ENCODE results near the gene MYBPHL.

DNA sequence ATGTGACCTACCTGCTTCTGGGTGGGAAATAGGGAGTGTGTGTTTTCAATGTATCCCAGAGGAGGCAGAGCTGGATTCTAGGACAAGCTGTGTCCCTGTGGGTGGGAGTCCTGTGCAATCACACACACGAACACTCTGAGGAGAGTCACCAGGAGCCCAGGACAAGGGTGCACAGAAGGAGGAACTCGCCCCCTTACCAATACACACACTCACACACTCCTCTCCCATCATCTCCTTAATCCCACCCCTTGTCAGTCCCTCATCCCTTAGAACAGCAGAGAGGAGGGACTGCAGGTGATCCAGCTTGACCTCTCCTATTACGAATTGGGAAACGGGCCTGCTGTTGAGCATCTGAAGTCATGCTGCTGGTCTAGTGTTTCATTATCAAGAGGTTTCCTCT, 8.5 kb upstream of the MYBPHL start:
- TF ChIP-seq, protein P1, sequence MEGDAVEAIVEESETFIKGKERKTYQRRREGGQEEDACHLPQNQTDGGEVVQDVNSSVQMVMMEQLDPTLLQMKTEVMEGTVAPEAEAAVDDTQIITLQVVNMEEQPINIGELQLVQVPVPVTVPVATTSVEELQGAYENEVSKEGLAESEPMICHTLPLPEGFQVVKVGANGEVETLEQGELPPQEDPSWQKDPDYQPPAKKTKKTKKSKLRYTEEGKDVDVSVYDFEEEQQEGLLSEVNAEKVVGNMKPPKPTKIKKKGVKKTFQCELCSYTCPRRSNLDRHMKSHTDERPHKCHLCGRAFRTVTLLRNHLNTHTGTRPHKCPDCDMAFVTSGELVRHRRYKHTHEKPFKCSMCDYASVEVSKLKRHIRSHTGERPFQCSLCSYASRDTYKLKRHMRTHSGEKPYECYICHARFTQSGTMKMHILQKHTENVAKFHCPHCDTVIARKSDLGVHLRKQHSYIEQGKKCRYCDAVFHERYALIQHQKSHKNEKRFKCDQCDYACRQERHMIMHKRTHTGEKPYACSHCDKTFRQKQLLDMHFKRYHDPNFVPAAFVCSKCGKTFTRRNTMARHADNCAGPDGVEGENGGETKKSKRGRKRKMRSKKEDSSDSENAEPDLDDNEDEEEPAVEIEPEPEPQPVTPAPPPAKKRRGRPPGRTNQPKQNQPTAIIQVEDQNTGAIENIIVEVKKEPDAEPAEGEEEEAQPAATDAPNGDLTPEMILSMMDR (conservative IDR thresholded peaks at IDR 0.05 in 1 of 2, IDR thresholded peaks at IDR 0.05 in 1 of 2; ENCODE audit: low read depth in 1 of 2, low read length in 2 of 2), result no peak
- no peak for TF ChIP-seq EZH2 (IDR thresholded peaks at IDR 0.05; ENCODE audit: low read length, missing control alignments)
